ENCODE data around the gene POLR2L. TPM values are rescaled to one million over a fixed set of nuclear protein-coding genes. Genes with fewer than 3 reads are reported as not detected.

POLR2L gene
- total and polyA plus RNA-seq, 2 of the 13 experiments (the other 11 are each of a cell fraction or from before 2014, with no cell fraction given) = 104 to 114 TPM

GRCh38 chr11:870127-870413, 27.7 kb upstream of the POLR2L start:
- no peaks in the 10 kb centered on the region for H3K79me2 ChIP-seq (ENCODE audit: insufficient read depth, low read length)
- no CpG with 5 or more reads among the region's 8 CpGs for WGBS (ENCODE audit: low lambda C conversion rate)
- no peaks in the 10 kb centered on the region for H3K27me3 ChIP-seq (ENCODE audit: control insufficient read depth in 1 of 2, insufficient read depth in 2 of 2, low read length in 2 of 2)
- ATAC-seq (peak; percentile 73), FAIRE-seq (no peak), DNase-seq (ENCODE audit: low spot score) (peak; percentile 24)
- no peaks in the 10 kb centered on the region for H4K20me1 ChIP-seq (ENCODE audit: insufficient read depth, low read length)
- ChIA-PET POLR2A (no interaction called here), CTCF (ENCODE audit: low intra/inter-chr PET ratio, low total read pairs) (interaction anchor here (1.0 kb wide), 1 partner anchor 181 kb away, joined by 3 read pairs; no protein-coding TSS in a partner anchor)
- in situ Hi-C loops (cut with HindIII; ENCODE audit: extremely low pct_ligation_motif_present, low pct_unique_long_range_greater_than_20kb) (no loop called here), intact Hi-C loops (cut with micrococcal nuclease; ENCODE audit: unreplicated experiment) (no loop called here)
- H3K9ac ChIP-seq (ENCODE audit: insufficient read depth, low read depth, low read length) = no peak overlapping the region
- no peak overlapping the region for H3K4me2 ChIP-seq (ENCODE audit: low read depth, low read length)
- no peaks in the 10 kb centered on the region for H3K9me3 ChIP-seq (ENCODE audit: low read length)
- H3K4me3 ChIP-seq (replicated peaks in 1 of 3; ENCODE audit: insufficient read depth in 1 of 3, low read depth in 2 of 3, low read length in 3 of 3) = no peak overlapping the region
- BruUV-seq (replicated peaks) = no TSS peak
- peaks cover 0 to 10% of the 10 kb centered on the region in 2 experiments; a peak in 2 of 5 replicates for H3K36me3 ChIP-seq (replicated peaks in 1 of 2; ENCODE audit: control insufficient read depth in 1 of 2, insufficient read depth in 2 of 2, low read length in 2 of 2)
- H2AFZ ChIP-seq (ENCODE audit: low read length) = no peak overlapping the region
- no peak overlapping the region for H3K27ac ChIP-seq (ENCODE audit: extremely low read length, insufficient read depth, low read length)
- 0 out of 2 replicates have a peak, but pooled peaks cover 8% of the 10 kb centered on the region for H3K4me1 ChIP-seq (ENCODE audit: insufficient read depth, low read length)
- TF ChIP-seq STAG1 (CRISPR knock-in tag; IDR thresholded peaks at IDR 0.05) (peak; percentile 66), ZNF574 (CRISPR knock-in tag; IDR thresholded peaks at IDR 0.05) (0 out of 2 replicates have a peak, but pooled peaks have one; percentile 58), ZNF263 (CRISPR knock-in tag; IDR thresholded peaks at IDR 0.05) (peak; percentile 81), TFDP1 (CRISPR knock-in tag; IDR thresholded peaks at IDR 0.05; ENCODE audit: borderline replicate concordance) (no peak), KAT7 (CRISPR knock-in tag; IDR thresholded peaks at IDR 0.05; ENCODE audit: borderline replicate concordance) (no peak), KLF15 (CRISPR knock-in tag; IDR thresholded peaks at IDR 0.05; ENCODE audit: borderline replicate concordance) (no peak), SNAPC5 (CRISPR knock-in tag; IDR thresholded peaks at IDR 0.05; ENCODE audit: borderline replicate concordance) (no peak), ZFX (CRISPR knock-in tag; IDR thresholded peaks at IDR 0.05; ENCODE audit: low read depth) (peak; percentile 50), PATZ1 (CRISPR knock-in tag; IDR thresholded peaks at IDR 0.05) (0 out of 2 replicates have a peak, but pooled peaks have one; percentile 27), ZNF687 (CRISPR knock-in tag; IDR thresholded peaks at IDR 0.05) (peak; percentile 28; the same call in 1 of the 2 replicates), TFAP4 (IDR thresholded peaks at IDR 0.05; ENCODE audit: borderline replicate concordance, low read depth) (peak; percentile 37; the same call in 1 of the 2 replicates), ZBTB38 (CRISPR knock-in tag; IDR thresholded peaks at IDR 0.05) (peak; percentile 51; the same call in 1 of the 2 replicates)
